HG02759 (cell line): Measurements from ENCODE around the gene CSN1S1.
"Not testable (repeated sequence)": the region's sequence is repeated elsewhere in the genome, so short reads cannot be mapped to it uniquely, and the experiment has no call there.

Experiments used
- ATAC-seq: cut with Tn5 transposase; IDR thresholded peaks from one replicate; pipeline ENCODE4 v1.9.1; 2021; ENCODE audit warnings: mild to moderate bottlenecking, moderate library complexity; ENCODE audit not compliant: unreplicated experiment

Gene CSN1S1, protein sequence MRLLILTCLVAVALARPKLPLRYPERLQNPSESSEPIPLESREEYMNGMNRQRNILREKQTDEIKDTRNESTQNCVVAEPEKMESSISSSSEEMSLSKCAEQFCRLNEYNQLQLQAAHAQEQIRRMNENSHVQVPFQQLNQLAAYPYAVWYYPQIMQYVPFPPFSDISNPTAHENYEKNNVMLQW

DNA sequence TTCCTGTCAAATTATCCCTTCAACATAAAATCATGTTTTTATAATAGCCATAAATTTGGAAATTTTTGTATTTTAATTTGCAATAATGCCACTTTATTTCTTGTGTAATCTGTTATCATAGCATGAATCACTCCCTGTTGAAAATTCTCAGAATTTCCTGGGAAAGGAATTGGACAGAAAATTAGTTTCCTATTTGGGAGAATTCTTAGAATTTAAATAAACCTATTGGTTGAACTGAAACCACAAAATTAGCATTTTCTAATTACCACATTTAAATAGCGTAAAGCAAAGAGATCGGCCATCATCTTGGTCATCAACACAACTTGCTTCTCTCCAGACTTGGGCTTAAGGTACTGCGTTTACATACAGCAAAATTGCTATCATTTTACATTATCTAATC, at the start of gene CSN1S1:
CSN1S1 (plus strand) TSS at position 301 of the 400 bp plus-strand sequence. CDS start 1,488 bp downstream, outside the sequence.
- ATAC-seq: no peak

DNA sequence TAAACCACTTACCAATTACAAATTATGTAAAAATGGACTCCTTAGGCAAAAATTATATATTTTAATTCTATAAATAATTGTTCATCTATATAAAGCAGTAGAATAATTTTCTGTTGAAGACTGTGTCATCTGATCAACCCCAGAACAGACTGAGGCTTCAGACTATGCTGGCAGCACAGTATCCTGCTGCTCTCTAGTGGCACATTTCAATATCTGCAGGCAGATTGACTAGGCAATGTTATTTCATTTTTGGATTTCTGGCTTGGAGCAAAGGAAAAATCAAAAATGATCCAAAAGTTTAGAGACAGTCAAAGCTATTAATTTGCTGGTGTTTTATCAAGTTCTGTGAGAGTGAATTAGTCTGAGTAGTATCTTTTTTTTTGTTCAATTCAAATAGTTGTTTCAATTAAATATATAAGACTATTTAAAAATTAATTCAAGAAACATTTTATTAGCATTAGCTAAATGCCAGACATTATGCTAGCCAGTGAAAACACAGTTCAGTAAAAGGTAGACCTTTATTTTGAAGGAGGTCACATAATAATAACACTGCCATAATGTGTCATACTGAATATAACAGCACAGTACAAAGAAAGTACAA, 49.6 kb upstream of the CSN1S1 start:
- ATAC-seq: peak; percentile 79

DNA sequence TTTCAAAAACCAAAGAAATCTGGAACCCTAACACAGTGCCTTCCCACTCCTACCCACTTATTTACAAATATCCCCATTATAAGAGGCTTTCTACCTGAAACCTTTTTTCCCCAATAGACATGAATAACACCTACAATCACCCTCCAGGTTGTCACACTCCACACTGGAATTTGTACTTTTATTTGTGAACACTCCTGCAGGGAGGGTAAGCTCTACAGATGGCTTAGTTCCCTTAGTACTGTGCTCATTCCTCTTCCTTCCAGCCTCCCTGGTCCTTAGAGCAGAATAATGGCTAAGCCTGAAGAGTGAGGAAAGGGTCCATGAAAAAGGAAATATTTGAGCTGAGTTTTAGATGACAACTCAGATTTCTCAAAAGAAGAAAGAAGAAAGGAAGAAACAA, 48.7 kb upstream of the CSN1S1 start:
- no peak for ATAC-seq

DNA sequence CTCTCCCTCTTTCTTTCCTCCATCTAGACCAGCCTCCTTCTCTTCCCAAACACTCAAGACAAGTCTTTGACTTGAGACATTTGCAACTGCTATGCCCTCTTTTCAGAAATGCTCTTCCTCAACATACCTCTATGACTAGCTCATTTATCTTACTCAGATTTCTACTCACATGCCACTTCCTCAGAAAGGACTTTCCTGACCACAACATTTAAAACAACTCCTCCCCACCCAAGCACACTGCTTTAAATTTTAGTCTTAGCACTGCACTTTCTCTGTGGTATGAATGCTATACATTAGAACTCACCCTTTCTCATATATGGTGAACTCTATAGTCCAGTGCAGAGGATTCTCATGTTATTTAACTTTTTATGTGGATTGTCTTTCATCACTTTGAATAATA, 42.5 kb upstream of the CSN1S1 start:
- no peak for ATAC-seq

DNA sequence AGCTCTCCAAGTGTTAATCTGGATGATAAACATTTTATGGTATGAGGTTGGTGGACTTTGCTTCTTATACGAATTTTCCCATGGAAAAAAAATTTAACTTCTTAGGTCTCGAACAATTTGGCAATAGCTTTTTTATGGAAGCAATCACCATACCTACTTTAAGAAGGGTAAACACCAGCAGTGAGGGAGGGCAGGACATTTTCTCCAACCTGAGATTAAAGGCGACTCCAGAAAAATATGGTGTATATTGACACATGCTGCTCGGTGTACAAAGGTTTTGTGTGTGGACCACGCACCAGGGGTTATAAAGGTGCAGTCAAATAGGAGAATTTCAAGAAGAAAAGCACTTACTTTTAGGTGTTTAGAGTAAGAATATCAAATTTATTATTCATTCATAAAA, 36.7 kb upstream of the CSN1S1 start:
- ATAC-seq: no peak

DNA sequence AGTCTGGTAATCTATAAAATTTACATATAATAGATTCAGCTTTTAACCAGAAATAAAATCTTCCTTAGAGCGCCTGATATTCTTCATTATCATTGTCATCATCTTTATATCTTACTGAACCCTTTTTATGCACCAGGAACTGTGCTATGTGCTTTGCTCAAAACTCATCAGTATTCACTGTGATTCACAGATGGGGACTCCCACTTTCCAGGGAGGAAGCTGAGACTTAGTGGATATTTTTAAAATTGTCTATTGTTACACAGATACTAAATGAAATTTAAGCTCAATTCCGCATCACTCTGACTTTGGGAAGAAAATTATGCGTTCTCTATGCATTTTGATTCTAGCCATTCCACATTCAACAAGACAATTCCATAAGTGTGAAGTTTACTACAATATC, 36.1 kb upstream of the CSN1S1 start:
- no peak for ATAC-seq

DNA sequence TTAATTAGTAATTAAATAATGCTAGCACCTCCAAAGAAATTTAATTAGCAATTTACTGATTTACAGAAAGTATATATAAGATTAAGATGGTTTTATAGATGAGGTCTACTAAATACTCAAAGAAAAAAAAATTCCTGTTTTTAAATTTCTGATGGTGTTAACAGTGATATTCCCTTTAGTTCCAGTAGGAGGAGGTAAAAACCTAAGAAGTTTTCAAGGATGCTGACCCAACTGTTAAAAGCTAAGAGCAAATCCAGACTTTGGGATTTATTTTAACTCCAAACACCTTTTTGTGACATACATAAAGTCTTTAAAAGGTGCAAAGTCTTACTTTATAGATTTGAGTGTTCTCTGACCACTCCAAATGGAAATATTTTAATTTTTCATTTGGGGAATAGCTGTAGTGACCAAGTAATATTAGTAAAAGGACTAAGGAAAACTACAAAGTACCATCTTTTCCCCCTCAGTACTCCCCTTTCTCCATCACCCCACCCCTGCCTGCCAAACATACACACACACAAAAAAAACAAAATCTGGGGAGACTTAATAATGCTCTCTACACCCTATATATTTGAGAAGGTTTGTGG, 34.2 kb upstream of the CSN1S1 start:
- no peak for ATAC-seq

DNA sequence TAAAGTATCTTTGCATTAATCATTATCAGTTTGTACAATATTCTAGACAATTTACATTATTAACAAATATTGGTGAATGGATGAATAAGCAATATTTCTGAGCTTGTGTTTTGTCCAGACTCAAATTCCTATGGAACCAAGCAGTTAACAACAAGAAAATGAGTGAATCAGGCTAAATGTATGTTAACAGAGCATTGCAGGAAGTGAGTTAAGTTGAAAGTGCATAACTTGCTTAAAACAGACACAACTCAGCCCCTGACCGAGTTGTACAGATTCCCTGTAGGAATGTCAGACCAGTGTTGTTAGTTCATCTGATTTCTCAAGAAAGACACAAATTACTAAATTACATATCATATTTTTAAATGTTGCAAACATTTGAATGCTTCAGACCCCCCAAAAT, 23.7 kb upstream of the CSN1S1 start:
- ATAC-seq: no peak

DNA sequence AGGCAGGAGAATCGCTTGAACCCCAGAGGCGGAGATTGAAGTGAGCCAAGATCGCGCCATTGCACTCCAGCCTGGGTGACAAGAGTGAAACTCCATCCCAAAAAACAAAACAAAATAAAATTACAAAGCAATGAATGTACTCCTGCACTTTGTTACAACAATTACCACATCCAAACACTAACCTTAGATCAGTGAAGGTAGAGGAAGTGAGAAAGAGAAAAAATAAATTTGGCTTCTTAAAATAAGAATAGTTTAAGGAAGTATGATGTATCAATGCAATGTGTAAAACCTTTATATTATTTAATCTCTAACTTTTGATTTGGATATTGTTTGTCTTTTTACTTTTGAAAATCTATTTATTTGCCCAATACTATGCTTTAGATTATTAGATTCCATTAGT, 21.7 kb upstream of the CSN1S1 start:
- ATAC-seq: peak; percentile 39

DNA sequence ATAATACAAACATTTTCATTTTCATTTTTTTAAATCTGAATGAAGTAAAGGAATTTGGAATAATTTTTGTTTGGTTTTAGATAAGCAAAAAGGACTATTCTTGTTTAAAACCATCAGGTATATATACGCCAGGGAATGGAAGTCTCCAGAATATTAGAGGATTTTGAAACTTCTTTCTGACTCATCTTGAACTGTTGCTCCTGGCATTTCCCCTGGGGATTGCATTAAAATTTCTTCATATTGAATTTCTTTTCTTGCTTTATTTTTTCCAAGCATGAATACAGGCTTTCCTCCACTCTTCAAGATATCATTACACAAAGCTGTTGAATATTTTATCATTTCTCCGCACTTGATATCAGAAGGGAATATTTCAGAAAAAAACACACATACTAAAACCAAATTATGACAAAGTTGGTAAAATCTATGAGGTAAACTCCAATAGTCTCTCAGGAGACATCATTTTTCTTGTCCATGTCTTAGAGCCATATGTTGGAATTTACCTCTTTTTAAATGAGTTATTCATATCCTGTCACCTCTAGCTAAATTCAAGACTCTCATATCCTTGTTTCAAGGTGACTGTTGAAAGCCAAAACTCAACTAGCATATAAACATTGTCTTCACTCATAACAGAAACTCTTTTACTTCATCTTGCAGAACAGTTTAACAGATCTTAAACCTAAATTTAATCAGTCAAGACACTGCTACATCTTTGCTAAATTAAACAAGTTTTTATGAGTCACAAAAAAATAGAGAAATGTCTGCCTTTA, 20.7 kb upstream of the CSN1S1 start:
- ATAC-seq: peak; percentile 93

DNA sequence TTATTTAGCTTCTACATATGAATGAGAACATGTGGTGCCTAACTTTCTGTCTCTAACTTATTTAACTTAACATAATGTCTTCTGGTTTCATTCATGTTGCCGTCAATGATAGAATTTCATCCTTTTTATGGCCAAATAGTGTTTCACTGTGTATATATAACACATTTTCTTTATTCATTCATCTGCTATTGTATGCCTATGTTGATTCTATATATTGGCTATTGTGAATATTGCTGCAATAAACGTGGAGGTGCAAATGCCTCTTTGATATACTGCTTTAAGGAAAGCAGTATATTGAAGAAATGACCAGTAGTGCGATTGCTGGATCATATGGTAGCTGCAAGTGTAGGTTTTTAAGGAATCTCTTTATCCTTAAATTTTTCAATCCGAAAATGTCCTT, 10.0 kb upstream of the CSN1S1 start:
- no peak for ATAC-seq

DNA sequence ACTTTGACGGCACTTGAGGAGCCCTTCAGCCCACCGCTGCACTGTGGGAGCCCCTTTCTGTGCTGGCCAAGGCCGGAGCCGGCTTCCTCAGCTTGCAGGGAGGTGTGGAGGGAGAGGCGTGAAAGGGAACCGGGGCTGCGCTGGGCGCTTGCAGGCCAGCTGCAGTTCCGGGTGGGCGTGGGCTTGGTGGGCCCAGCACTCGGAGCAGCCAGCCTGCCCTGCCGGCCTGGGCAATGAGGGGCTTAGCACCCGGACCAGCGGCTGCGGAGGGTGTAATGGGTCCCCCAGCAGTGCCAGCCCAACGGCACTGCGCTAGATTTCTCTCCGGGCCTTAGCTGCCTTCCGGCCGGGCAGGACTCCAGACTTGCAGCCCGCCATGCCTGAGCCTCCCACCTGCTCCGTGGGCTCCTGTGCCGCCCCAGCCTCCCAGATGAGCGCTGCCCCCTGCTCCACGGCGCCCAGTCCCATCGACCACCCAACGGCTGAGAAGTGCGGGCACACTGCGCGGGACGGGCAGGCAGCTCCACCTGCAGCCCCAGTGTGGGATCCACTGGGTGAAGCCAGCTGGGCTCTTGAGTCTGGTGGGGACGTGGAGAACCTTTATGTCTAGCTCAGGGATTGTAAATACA, 7.0 kb upstream of the CSN1S1 start:
- ATAC-seq: not testable (repeated sequence)

DNA sequence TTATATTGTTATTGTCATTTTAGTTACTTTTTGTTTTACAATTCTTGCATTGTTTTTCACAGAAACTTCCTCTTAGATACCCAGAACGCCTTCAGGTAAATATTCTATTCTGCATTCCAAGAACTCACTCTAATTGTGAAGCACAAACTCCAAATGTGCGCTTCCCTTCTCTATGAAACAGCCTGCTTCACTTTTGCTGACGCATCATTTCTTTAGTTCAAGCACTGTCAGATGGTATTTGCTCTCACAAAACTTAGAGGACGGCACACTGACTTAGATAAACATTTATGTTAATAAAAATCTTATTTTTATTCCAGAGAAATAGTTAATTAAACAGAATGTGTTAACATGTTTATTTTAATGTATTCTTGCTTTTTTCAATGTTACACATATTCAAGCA, 3.3 kb downstream of the CSN1S1 start:
- no peak for ATAC-seq

DNA sequence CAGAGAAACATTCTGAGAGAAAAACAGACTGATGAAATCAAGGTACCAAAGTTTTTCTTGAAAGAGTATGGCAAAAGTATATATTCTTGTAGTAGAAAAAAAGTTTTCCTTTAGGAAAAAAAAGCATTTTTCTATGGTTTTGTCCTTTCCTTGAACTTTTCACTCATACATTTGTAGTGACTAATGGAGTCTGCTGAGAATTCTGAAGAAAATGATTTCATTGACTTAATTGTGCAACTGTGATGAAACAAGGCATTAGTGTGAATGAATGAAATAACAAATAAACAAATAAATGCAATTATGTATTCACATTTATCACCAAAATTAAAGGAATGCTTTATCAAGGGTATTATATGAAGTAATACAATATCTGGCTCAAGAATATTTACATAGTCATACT, 5.7 kb downstream of the CSN1S1 start:
- ATAC-seq: no peak

DNA sequence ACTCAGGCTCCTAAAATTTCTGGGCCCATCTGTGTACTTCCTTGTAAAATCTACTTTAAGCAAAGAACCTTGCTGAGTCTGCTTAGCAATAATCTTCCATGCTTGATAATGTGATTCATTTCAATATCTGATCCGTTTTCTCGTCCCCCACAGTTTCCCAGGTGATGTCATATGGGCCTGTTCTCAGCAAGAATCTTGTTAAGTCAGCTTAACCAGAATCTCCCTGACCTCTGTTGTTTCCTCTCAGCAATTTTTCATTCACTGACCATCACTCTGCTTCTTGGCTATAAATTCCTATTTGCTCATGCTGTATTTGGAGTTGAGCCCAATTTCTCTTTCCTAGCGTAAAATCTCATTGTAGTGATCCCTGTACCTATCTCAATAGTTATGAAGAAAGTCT, 20.7 kb downstream of the CSN1S1 start:
- ATAC-seq: no peak

DNA sequence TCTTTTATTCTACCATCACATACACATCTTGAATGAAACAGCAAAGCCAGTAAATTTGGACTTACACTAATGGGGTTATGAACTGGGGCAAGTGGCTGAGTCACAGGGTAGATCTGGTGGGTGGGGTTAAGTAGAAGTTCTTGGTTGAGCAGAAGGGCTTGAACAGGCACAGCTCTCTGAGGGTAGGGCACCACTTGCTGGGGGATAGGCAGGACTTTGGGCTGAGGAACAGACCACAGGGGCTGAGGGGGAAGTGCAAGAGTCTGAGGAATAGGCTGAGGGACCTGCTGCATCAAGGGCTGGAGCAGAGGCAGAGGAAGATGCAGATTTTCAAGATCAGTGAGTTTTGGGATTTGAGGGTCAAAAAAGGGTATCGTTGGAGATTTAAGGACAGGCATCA, 26.3 kb downstream of the CSN1S1 start:
- ATAC-seq: no peak

DNA sequence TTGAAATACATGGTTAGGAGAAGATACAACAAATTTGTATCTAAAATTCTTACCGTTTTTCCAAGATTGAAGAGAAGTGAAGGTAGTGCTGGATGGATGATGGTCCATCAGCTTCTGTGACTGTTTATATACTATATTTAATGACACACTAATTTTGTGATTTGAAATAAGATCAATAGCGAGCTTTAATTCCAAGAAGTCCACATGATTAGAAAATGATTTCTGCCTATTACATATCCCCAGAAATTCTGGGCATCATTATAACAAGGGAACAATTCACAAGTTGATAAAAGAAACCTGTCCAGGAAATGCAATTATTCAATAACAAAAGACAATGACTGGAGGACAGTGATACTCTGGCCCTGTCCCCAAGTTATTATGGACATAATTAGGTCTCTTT, 34.8 kb downstream of the CSN1S1 start, which contains the start of gene CSN2:
CSN2 (minus strand) TSS at position 101 of the 400 bp plus-strand sequence. CDS start 4,733 bp downstream, outside the sequence.
- no peak for ATAC-seq

DNA sequence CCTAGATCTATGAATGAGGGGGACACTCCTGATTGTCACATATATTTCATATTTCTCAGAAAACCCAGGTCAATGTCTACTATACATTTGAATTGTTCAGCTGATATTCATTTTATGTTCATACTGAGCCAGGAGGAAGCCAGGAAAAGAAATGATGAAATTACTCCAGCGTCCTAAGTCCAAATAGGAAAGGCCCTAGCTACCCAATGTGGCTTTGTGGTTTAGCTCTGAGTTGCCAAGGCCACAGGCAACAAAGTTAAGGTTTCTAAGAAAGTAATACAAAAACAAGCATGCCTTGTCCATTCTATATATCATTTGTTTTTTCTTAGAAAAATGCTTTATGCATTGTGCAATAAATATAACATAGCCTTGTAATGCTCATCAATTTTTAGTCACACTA, 39.2 kb downstream of the CSN1S1 start:
- ATAC-seq: no peak

DNA sequence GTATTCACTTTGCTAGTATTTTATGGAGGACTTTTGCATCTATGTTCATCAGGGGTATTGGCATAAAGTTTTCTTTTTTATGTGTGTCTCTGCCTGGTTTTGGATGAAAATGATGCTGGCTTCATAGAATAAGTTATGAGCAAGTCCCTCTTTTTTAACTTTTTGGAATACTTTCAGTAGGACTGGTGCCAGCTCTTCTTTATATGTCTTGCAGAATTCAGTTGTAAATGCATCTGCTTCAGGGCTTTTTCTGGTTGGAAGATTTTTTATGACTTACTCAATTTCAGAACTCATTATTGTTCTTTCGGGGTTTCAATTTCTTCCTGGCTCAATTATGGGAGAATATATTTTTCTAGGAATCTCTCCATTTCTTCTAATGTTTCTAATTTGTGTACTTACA, 43.8 kb downstream of the CSN1S1 start:
- no peak for ATAC-seq

DNA sequence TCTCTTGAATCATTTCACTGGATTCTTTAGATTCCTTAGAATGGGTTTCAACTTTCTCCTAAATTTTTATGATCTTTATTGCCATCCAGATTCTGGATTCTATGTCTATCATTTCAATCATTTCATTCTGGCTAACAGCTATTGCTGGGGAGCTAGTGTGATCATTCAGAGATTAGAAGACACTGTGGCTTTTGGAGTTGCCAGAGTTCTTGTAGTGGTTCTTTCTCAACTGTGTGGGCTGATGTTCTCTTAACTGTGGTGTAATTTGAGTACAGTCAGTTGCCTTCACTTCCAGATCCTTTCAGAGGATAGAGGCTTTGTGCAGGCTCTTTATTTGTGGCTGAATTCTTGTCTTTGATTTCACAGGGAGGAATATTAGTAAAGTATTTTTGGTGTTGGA, 46.7 kb downstream of the CSN1S1 start:
- no peak for ATAC-seq

DNA sequence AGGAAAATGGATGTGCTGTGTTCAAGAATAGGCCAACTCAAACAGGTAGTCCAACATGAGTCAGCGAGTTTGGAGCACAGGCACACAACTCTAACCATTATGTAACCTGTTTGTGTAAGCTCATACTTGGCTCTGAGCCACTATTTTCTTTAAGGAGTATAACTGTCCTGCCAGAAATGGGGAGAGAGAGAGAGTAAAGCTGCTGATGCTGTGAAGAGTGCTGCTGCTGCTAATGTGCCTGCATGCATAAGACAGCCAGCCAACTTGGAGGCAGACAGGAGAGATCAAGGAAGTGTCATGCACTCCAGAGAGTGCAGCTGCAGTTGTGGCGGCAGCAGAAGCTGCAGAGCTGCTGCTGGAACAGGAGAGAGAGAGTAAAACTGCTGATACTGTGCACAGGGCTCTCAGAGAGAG, 53.2 kb downstream of the CSN1S1 start:
- ATAC-seq: no peak
